Neuronal stem cell (in vitro differentiated cells): ENCODE measurements around the gene TMEM181.

ENCODE experiments used
- DNase-seq: peaks from one replicate; pipeline ENCODE4 v3.0.0-alpha.2; 2013; ENCODE audit warnings: low spot score
- H2AFZ ChIP-seq: one replicate; pipeline ENCODE4 v1.6.1; 2013; ENCODE audit warnings: mild to moderate bottlenecking, low read length, inconsistent platforms
- H2AK5ac ChIP-seq: 2 replicates; pipeline ENCODE4 v1.6.1; 2013; ENCODE audit warnings: low read depth, mild to moderate bottlenecking, inconsistent platforms, low read length, moderate library complexity, mixed read lengths
- H2BK120ac ChIP-seq: 2 replicates; pipeline ENCODE4 v1.6.1; 2013; ENCODE audit warnings: low read depth, mild to moderate bottlenecking, inconsistent platforms, low read length, moderate library complexity, mixed read lengths
- H2BK12ac ChIP-seq: one replicate; pipeline ENCODE4 v1.6.1; 2013; ENCODE audit warnings: low read length, inconsistent platforms
- H2BK15ac ChIP-seq: 2 replicates; pipeline ENCODE4 v1.6.1; 2013; ENCODE audit warnings: mild to moderate bottlenecking, low read length, inconsistent platforms, mixed read lengths
- H2BK5ac ChIP-seq: one replicate; pipeline ENCODE4 v1.6.1; 2013; ENCODE audit warnings: inconsistent platforms, mild to moderate bottlenecking, low read length, moderate library complexity
- H3K14ac ChIP-seq: one replicate; pipeline ENCODE4 v1.6.1; 2013; ENCODE audit warnings: low read length, inconsistent platforms
- H3K18ac ChIP-seq: 2 replicates; pipeline ENCODE4 v1.6.1; 2013; ENCODE audit warnings: low read length, inconsistent platforms
- H3K23ac ChIP-seq: 2 replicates; pipeline ENCODE4 v1.6.1; 2013; ENCODE audit warnings: low read depth, mild to moderate bottlenecking, mixed read lengths, low read length, inconsistent platforms; ENCODE audit not compliant: poor library complexity
- H3K27ac ChIP-seq: replicated peaks from 3 replicates; pipeline ENCODE4 v1.5.1; 2013; ENCODE audit warnings: low read length, inconsistent platforms
- H3K27me3 ChIP-seq, 3 experiments: 2 replicates each; pipeline ENCODE4 v1.6.1; 2013; ENCODE audit warnings: low read length in 3 of 3, mild to moderate bottlenecking in 2 of 3, inconsistent platforms in 1 of 3, low read depth in 1 of 3, mixed read lengths in 1 of 3, moderate library complexity in 1 of 3; ENCODE audit not compliant: control insufficient read depth in 3 of 3, insufficient read depth in 3 of 3
- H3K36me3 ChIP-seq, 2 donors: replicated peaks in 1 of 2; 2 replicates each; pipeline ENCODE4 v1.6.1; 2013; ENCODE audit warnings: low read length in 2 of 2; ENCODE audit not compliant: control insufficient read depth in 2 of 2, insufficient read depth in 2 of 2
- H3K4ac ChIP-seq: 2 replicates; pipeline ENCODE4 v1.6.1; 2013; ENCODE audit warnings: inconsistent platforms, mild to moderate bottlenecking, low read length, moderate library complexity
- H3K4me1 ChIP-seq, 2 donors: 1 replicate in 1 of 2; 2 replicates in 1 of 2; pipeline ENCODE4 v1.6.1; 2013; ENCODE audit warnings: low read length in 2 of 2, low read depth in 1 of 2; ENCODE audit not compliant: control insufficient read depth in 2 of 2, insufficient read depth in 1 of 2
- H3K4me2 ChIP-seq: one replicate; pipeline ENCODE4 v1.6.1; 2013; ENCODE audit warnings: mild to moderate bottlenecking, low read length, inconsistent platforms; ENCODE audit not compliant: insufficient read depth, poor library complexity, severe bottlenecking
- H3K4me3 ChIP-seq, 2 donors: 2 replicates each; pipeline ENCODE4 v1.5.1; 2013; ENCODE audit warnings: low read length in 2 of 2, mild to moderate bottlenecking in 2 of 2, inconsistent platforms in 1 of 2, moderate library complexity in 1 of 2
- H3K79me1 ChIP-seq: one replicate; pipeline ENCODE4 v1.6.1; 2013; ENCODE audit warnings: low read depth, mild to moderate bottlenecking, inconsistent platforms, low read length, moderate library complexity
- H3K9ac ChIP-seq: one replicate; pipeline ENCODE4 v1.6.1; 2013; ENCODE audit warnings: mild to moderate bottlenecking, low read depth, low read length, inconsistent platforms; ENCODE audit not compliant: poor library complexity
- H3K9me3 ChIP-seq, 2 donors: replicated peaks in 1 of 2; 2 replicates each; pipeline versions ENCODE3 to v1.6.1; 2013; ENCODE audit warnings: low read length in 2 of 2, mild to moderate bottlenecking in 2 of 2, inconsistent platforms in 1 of 2, low read depth in 1 of 2, mixed read lengths in 1 of 2, moderate library complexity in 1 of 2; ENCODE audit not compliant: control insufficient read depth in 2 of 2, insufficient read depth in 1 of 2
- H4K8ac ChIP-seq: one replicate; pipeline ENCODE4 v1.6.1; 2013; ENCODE audit warnings: low read depth, mild to moderate bottlenecking, inconsistent platforms, low read length, moderate library complexity
- H4K91ac ChIP-seq: one replicate; pipeline ENCODE4 v1.6.1; 2013; ENCODE audit warnings: low read length, low read depth, mild to moderate bottlenecking, inconsistent platforms; ENCODE audit not compliant: poor library complexity
- WGBS, 2 donors: extraction: QIAGEN DNeasy Blood & Tissue Kit; methylation state at CpG; one replicate each; pipeline ENCODE4 v1.1.7; 2013; ENCODE audit warnings: missing lambda C conversion rate in 2 of 2, mixed read lengths in 1 of 2; ENCODE audit not compliant: insufficient read length in 2 of 2, insufficient replicate concordance in 1 of 2; ENCODE audit errors: extremely low coverage in 2 of 2; 5-methylcytosine and 5-hydroxymethylcytosine counted together

Gene TMEM181

GRCh38 chr6:158597565-158597964 lies 37.7 kb downstream of the TMEM181 start:
- Histone ChIP-seq H3K23ac (no peak overlapping the region), H2BK5ac (no peak overlapping the region), H4K8ac (no peak overlapping the region), H3K9ac (no peak overlapping the region), H3K27ac (no peak overlapping the region), H2BK12ac (no peak overlapping the region), H3K14ac (no peak overlapping the region), H3K36me3 (peaks cover 16 to 71% of the 10 kb centered on the region in 2 donors), H3K18ac (no peak overlapping the region), H4K91ac (no peak overlapping the region), H3K9me3 (no peaks in the 10 kb centered on the region), H3K4me2 (no peak overlapping the region), H2AFZ (no peak overlapping the region), H3K4ac (no peak overlapping the region), H2BK120ac (no peak overlapping the region), H3K79me1 (no peaks in the 10 kb centered on the region), H3K4me3 (no peak overlapping the region), H2AK5ac (no peak overlapping the region), H3K27me3 (no peaks in the 10 kb centered on the region), H2BK15ac (no peak overlapping the region), H3K4me1 (no peaks in the 10 kb centered on the region)
- no peak for DNase-seq
- WGBS, 2 donors = no CpG with 5 or more reads among the region's 4 CpGs

- no CpG with 5 or more reads among the region's 18 CpGs for WGBS, 2 donors
Observed at GRCh38 chr6:158599635-158600034, 39.7 kb downstream of the TMEM181 start.

GRCh38 chr6:158603261-158604047 lies 43.6 kb downstream of the TMEM181 start:
- no peak overlapping the region for H2AK5ac ChIP-seq
- no peak overlapping the region for H3K4ac ChIP-seq
- H3K23ac ChIP-seq = no peak overlapping the region
- H4K8ac ChIP-seq = no peak overlapping the region
- no peak overlapping the region for H3K27ac ChIP-seq
- H3K9me3 ChIP-seq = no peaks in the 10 kb centered on the region
- H2BK120ac ChIP-seq = no peak overlapping the region
- no peak overlapping the region for H2AFZ ChIP-seq
- no peak overlapping the region for H3K18ac ChIP-seq
- H3K14ac ChIP-seq = no peak overlapping the region
- DNase-seq = no peak
- no peak overlapping the region for H3K4me3 ChIP-seq
- WGBS, 2 donors = no CpG with 5 or more reads among the region's 15 CpGs
- H2BK5ac ChIP-seq = no peak overlapping the region
- H3K4me1 ChIP-seq = no peaks in the 10 kb centered on the region
- H3K36me3 ChIP-seq = peaks cover 23 to 60% of the 10 kb centered on the region in 2 donors
- H2BK12ac ChIP-seq = no peak overlapping the region
- no peak overlapping the region for H2BK15ac ChIP-seq
- H3K9ac ChIP-seq = no peak overlapping the region
- H3K79me1 ChIP-seq = peaks cover 3% of the 10 kb centered on the region
- no peak overlapping the region for H4K91ac ChIP-seq
- H3K4me2 ChIP-seq = no peak overlapping the region
- no peaks in the 10 kb centered on the region for H3K27me3 ChIP-seq

More at GRCh38 chr6:158599635-158600034, 39.7 kb downstream of the TMEM181 start:
- no peaks in the 10 kb centered on the region for H3K27me3 ChIP-seq
- no peak overlapping the region for H2BK15ac ChIP-seq
- H4K8ac ChIP-seq = no peak overlapping the region
- H2AK5ac ChIP-seq = no peak overlapping the region
- no peak overlapping the region for H3K4ac ChIP-seq
- H2AFZ ChIP-seq = no peak overlapping the region
- H3K9me3 ChIP-seq = no peaks in the 10 kb centered on the region
- no peak overlapping the region for H3K14ac ChIP-seq
- H3K4me3 ChIP-seq = no peak overlapping the region
- no peak overlapping the region for H4K91ac ChIP-seq
- H2BK12ac ChIP-seq = no peak overlapping the region
- H3K4me2 ChIP-seq = no peak overlapping the region
- H3K9ac ChIP-seq = peak overlapping the region; percentile 70
- no peak overlapping the region for H2BK120ac ChIP-seq
- H3K27ac ChIP-seq = no peak overlapping the region
- H3K4me1 ChIP-seq = no peaks in the 10 kb centered on the region
- H3K18ac ChIP-seq = no peak overlapping the region
- H3K23ac ChIP-seq = peak overlapping the region; percentile 20
- H3K79me1 ChIP-seq = peaks cover 2% of the 10 kb centered on the region
- DNase-seq = no peak
- peaks cover 14 to 61% of the 10 kb centered on the region in 2 donors for H3K36me3 ChIP-seq
- peak overlapping the region; percentile 30 for H2BK5ac ChIP-seq

- no peak overlapping the region for H2BK15ac ChIP-seq
- no peak for DNase-seq
- H3K36me3 ChIP-seq = peaks cover 21 to 63% of the 10 kb centered on the region in 2 donors
- H3K9ac ChIP-seq = no peak overlapping the region
- no peaks in the 10 kb centered on the region for H3K4me1 ChIP-seq
- no peak overlapping the region for H2BK120ac ChIP-seq
- no peak overlapping the region for H3K4ac ChIP-seq
- H3K27ac ChIP-seq = no peak overlapping the region
- no peaks in the 10 kb centered on the region for H3K27me3 ChIP-seq
- H3K4me3 ChIP-seq = no peak overlapping the region
- H2AK5ac ChIP-seq = no peak overlapping the region
- H3K18ac ChIP-seq = peak overlapping the region; percentile 21
- no peaks in the 10 kb centered on the region for H3K9me3 ChIP-seq
- no peak overlapping the region for H4K91ac ChIP-seq
- peaks cover 3% of the 10 kb centered on the region for H3K79me1 ChIP-seq
- H3K14ac ChIP-seq = no peak overlapping the region
- no peak overlapping the region for H3K23ac ChIP-seq
- H3K4me2 ChIP-seq = no peak overlapping the region
- no peak overlapping the region for H2BK12ac ChIP-seq
- no peak overlapping the region for H4K8ac ChIP-seq
- H2BK5ac ChIP-seq = no peak overlapping the region
- no CpG with 5 or more reads among the region's 6 CpGs for WGBS, 2 donors
- H2AFZ ChIP-seq = no peak overlapping the region
Observed at GRCh38 chr6:158604048-158604406, 44.1 kb downstream of the TMEM181 start.
